ENCODE results near the gene UBR2. TPM values are rescaled to one million over a fixed set of nuclear protein-coding genes. Genes with fewer than 3 reads are reported as not detected.
A peak's percentile ranks its signal among the peaks of the same experiment; 100 is the strongest.

UBR2 gene
- total RNA-seq, 2 experiments from 2014 or later: 27.4 to 27.7 TPM

DNA sequence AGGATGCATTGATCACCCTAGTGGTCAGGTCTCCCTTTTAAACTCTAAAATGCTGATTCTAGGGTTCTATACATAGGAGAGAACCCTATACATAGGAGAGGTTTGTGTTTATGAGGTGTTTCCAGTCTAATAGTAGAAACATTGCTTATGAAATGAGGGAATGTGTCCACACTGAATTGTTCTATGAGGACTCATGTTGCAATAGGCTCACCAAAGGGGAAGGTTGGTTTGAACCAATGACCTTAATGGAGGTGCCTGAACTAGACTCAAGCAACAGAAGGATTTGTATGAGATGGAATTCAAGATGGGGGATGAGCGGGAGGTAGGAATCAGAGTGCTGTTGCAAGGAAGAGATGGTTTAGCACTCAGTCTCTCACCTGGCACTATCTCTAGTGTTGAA is 33.5 kb upstream of the UBR2 start:
- DNase-seq (no peak), ATAC-seq (ENCODE audit: poor library complexity) (no peak)
- no peaks in the 10 kb centered on the region for H3K36me3 Mint-ChIP-seq (ENCODE audit: low read depth)
- Histone ChIP-seq H3K4me3 (ENCODE audit: low read length) (no peak overlapping the region), H3K27ac (ENCODE audit: low read depth in 1 of 2, low read length in 2 of 2) (no peak overlapping the region), H3K27me3 (ENCODE audit: control insufficient read depth in 1 of 2, insufficient read depth in 2 of 2, low read length in 2 of 2) (no peaks in the 10 kb centered on the region), H3K9me3 (ENCODE audit: control insufficient read depth in 1 of 2, insufficient read depth in 1 of 2, low read length in 2 of 2) (no peaks in the 10 kb centered on the region), H3K4me1 (ENCODE audit: insufficient read depth, low read length) (no peaks in the 10 kb centered on the region), H3K36me3 (ENCODE audit: insufficient read depth, low read length) (no peaks in the 10 kb centered on the region)
- ChIA-PET POLR2A (interaction anchor here (2.0 kb wide), 1 partner anchor 78 kb away, joined by 8 read pairs; the partner anchor contains the start of gene TRERF1), CTCF (no interaction called here)
- no peaks in the 10 kb centered on the region for H3K4me1 Mint-ChIP-seq (ENCODE audit: low read depth)
- no peak overlapping the region for H3K27ac Mint-ChIP-seq
- intact Hi-C loops (cut with DNase I, micrococcal nuclease): loop anchor here in 1 of 2 experiments (5.0 kb wide), 2 partner anchors 78 to 218 kb away; partner anchors contain the start of gene TRERF1
- no peaks in the 10 kb centered on the region for H3K27me3 Mint-ChIP-seq
- no peaks in the 10 kb centered on the region for H3K9me3 Mint-ChIP-seq
- TF ChIP-seq, protein P1, sequence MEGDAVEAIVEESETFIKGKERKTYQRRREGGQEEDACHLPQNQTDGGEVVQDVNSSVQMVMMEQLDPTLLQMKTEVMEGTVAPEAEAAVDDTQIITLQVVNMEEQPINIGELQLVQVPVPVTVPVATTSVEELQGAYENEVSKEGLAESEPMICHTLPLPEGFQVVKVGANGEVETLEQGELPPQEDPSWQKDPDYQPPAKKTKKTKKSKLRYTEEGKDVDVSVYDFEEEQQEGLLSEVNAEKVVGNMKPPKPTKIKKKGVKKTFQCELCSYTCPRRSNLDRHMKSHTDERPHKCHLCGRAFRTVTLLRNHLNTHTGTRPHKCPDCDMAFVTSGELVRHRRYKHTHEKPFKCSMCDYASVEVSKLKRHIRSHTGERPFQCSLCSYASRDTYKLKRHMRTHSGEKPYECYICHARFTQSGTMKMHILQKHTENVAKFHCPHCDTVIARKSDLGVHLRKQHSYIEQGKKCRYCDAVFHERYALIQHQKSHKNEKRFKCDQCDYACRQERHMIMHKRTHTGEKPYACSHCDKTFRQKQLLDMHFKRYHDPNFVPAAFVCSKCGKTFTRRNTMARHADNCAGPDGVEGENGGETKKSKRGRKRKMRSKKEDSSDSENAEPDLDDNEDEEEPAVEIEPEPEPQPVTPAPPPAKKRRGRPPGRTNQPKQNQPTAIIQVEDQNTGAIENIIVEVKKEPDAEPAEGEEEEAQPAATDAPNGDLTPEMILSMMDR (IDR thresholded peaks at IDR 0.05): no peak
- no peak overlapping the region for H3K4me3 Mint-ChIP-seq

- Histone ChIP-seq H3K27ac (ENCODE audit: low read depth in 1 of 2, low read length in 2 of 2) (no peak overlapping the region), H3K27me3 (ENCODE audit: control insufficient read depth in 1 of 2, insufficient read depth in 2 of 2, low read length in 2 of 2) (no peaks in the 10 kb centered on the region), H3K9me3 (ENCODE audit: control insufficient read depth in 1 of 2, insufficient read depth in 1 of 2, low read length in 2 of 2) (no peaks in the 10 kb centered on the region), H3K4me1 (ENCODE audit: insufficient read depth, low read length) (no peaks in the 10 kb centered on the region), H3K36me3 (ENCODE audit: insufficient read depth, low read length) (no peaks in the 10 kb centered on the region), H3K4me3 (ENCODE audit: low read length) (no peak overlapping the region)
- ChIA-PET POLR2A (interaction anchor here (2.0 kb wide), 1 partner anchor 78 kb away, joined by 8 read pairs; the partner anchor contains the start of gene TRERF1), CTCF (interaction anchor here (1.8 to 2.8 kb wide), 2 partner anchors 17 to 212 kb away, joined by 6 to 21 read pairs; no protein-coding TSS in a partner anchor)
- no peak overlapping the region for H3K27ac Mint-ChIP-seq
- intact Hi-C loops (cut with DNase I, micrococcal nuclease): loop anchor here in 1 of 2 experiments (5.0 kb wide), 2 partner anchors 78 to 218 kb away; partner anchors contain the start of gene TRERF1
- H3K9me3 Mint-ChIP-seq: no peaks in the 10 kb centered on the region
- no peaks in the 10 kb centered on the region for H3K27me3 Mint-ChIP-seq
- DNase-seq (no peak), ATAC-seq (ENCODE audit: poor library complexity) (no peak)
- no peaks in the 10 kb centered on the region for H3K4me1 Mint-ChIP-seq (ENCODE audit: low read depth)
- TF ChIP-seq, protein P1 (IDR thresholded peaks at IDR 0.05): no peak
- H3K4me3 Mint-ChIP-seq: no peak overlapping the region
- H3K36me3 Mint-ChIP-seq (ENCODE audit: low read depth): no peaks in the 10 kb centered on the region
These were observed 33.1 kb upstream of the UBR2 start for GRCh38 chr6:42530751-42531150.

GRCh38 chr6:42532038-42532669 is 31.7 kb upstream of the UBR2 start:
- intact Hi-C loops (cut with DNase I, micrococcal nuclease): loop anchor here (1.0 to 5.0 kb wide), 4 partner anchors 80 to 271 kb away; partner anchors contain the start of gene TRERF1 (in 1 of the 2)

More at GRCh38 chr6:42532038-42532669, 31.7 kb upstream of the UBR2 start:
- Histone ChIP-seq H3K27me3 (ENCODE audit: control insufficient read depth in 1 of 2, insufficient read depth in 2 of 2, low read length in 2 of 2) (no peaks in the 10 kb centered on the region), H3K9me3 (ENCODE audit: control insufficient read depth in 1 of 2, insufficient read depth in 1 of 2, low read length in 2 of 2) (no peaks in the 10 kb centered on the region), H3K27ac (ENCODE audit: low read depth in 1 of 2, low read length in 2 of 2) (no peak overlapping the region), H3K4me1 (ENCODE audit: insufficient read depth, low read length) (no peaks in the 10 kb centered on the region), H3K4me3 (ENCODE audit: low read length) (no peak overlapping the region), H3K36me3 (ENCODE audit: insufficient read depth, low read length) (no peaks in the 10 kb centered on the region)
- ATAC-seq (ENCODE audit: poor library complexity): peak; percentile 54
- ChIA-PET POLR2A (interaction anchor here (1.1 to 2.0 kb wide), 2 partner anchors 80 to 226 kb away, joined by 3 to 8 read pairs; partner anchors contain the start of gene TRERF1), CTCF (interaction anchor here (1.0 to 2.8 kb wide), 5 partner anchors 8 to 214 kb away, joined by 3 to 21 read pairs (median 5); no protein-coding TSS in a partner anchor)
- Mint-ChIP-seq H3K4me3 (no peak overlapping the region), H3K9me3 (no peaks in the 10 kb centered on the region), H3K36me3 (ENCODE audit: low read depth) (no peaks in the 10 kb centered on the region), H3K27ac (no peak overlapping the region), H3K4me1 (ENCODE audit: low read depth) (no peaks in the 10 kb centered on the region), H3K27me3 (no peaks in the 10 kb centered on the region)
- TF ChIP-seq, protein P1 (IDR thresholded peaks at IDR 0.05): peak; percentile 91
- peak in 5 of 14 experiments; percentile 5 to 73 (median 62) for DNase-seq

Data from CD4-positive, alpha-beta T cell (primary cell).